Neural cell (in vitro differentiated cells): ENCODE data around the gene MRPL52.
"Not testable (repeated sequence)": the region's sequence is repeated elsewhere in the genome, so short reads cannot be mapped to it uniquely, and the experiment has no call there.

Experiments
- CTCF ChIP-seq: fragments of 450-650 bp; IDR thresholded peaks from 2 replicates; pipeline ENCODE4 v1.5.1; 2014; ENCODE audit warnings: antibody characterized with exemption, mild to moderate bottlenecking, moderate library complexity; ENCODE audit not compliant: poor library complexity, severe bottlenecking
- EP300 ChIP-seq: fragments of 450-650 bp; conservative IDR thresholded peaks from 2 replicates; pipeline ENCODE4 v1.6.1; 2014; ENCODE audit warnings: antibody characterized with exemption, mild to moderate bottlenecking, moderate library complexity; ENCODE audit not compliant: poor library complexity, severe bottlenecking
- EZH2 ChIP-seq: fragments of 200-600, 300-800 bp; shearing (Covaris generic), sonication (generic); IDR thresholded peaks from 2 replicates; pipeline ENCODE4 v1.6.1; 2014; ENCODE audit warnings: antibody characterized with exemption, low read length, borderline replicate concordance, mild to moderate bottlenecking; ENCODE audit not compliant: insufficient read depth, poor library complexity, severe bottlenecking
- POLR2AphosphoS5 ChIP-seq: IDR thresholded peaks from 2 replicates; pipeline ENCODE4 v1.6.1; 2012
- RAD21 ChIP-seq: fragments of 450-650 bp; conservative IDR thresholded peaks from 2 replicates; pipeline ENCODE4 v1.6.1; 2014; ENCODE audit warnings: antibody characterized with exemption, mild to moderate bottlenecking, moderate library complexity
- SMC3 ChIP-seq: fragments of 450-650 bp; conservative IDR thresholded peaks from 2 replicates; pipeline ENCODE4 v1.6.1; 2014; ENCODE audit warnings: antibody characterized with exemption, mild to moderate bottlenecking, moderate library complexity; ENCODE audit not compliant: poor library complexity
- TAF1 ChIP-seq: IDR thresholded peaks from 2 replicates; pipeline ENCODE4 v1.6.1; 2012; ENCODE audit warnings: low read depth
- TF ChIP-seq, protein P1 (sequence below): IDR thresholded peaks from 2 replicates; pipeline ENCODE4 v1.6.1; 2012; ENCODE audit warnings: borderline replicate concordance

DNA sequence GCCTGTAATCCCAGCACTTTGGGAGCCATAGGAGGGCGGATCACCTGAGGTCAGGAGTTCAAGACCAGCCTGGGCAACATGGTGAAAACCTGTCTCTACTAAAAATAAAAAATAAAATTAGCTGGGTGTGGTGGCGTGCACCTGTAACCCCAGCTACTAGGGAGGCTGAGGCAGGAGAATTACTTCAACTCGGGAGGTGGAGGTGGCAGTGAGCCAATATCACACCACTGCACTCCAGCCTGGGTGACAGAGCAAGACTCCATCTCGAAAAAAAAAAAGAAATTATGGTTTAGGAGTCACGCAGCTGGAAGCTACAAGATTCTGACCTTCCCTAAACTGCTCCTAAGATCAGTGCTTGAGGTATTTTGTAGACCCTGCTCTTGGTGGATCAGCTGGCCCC lies 36.1 kb upstream of the MRPL52 start:
- TF ChIP-seq CTCF, TAF1, POLR2AphosphoS5, EZH2, SMC3, EP300, RAD21: not testable (repeated sequence)
- TF ChIP-seq, protein P1, sequence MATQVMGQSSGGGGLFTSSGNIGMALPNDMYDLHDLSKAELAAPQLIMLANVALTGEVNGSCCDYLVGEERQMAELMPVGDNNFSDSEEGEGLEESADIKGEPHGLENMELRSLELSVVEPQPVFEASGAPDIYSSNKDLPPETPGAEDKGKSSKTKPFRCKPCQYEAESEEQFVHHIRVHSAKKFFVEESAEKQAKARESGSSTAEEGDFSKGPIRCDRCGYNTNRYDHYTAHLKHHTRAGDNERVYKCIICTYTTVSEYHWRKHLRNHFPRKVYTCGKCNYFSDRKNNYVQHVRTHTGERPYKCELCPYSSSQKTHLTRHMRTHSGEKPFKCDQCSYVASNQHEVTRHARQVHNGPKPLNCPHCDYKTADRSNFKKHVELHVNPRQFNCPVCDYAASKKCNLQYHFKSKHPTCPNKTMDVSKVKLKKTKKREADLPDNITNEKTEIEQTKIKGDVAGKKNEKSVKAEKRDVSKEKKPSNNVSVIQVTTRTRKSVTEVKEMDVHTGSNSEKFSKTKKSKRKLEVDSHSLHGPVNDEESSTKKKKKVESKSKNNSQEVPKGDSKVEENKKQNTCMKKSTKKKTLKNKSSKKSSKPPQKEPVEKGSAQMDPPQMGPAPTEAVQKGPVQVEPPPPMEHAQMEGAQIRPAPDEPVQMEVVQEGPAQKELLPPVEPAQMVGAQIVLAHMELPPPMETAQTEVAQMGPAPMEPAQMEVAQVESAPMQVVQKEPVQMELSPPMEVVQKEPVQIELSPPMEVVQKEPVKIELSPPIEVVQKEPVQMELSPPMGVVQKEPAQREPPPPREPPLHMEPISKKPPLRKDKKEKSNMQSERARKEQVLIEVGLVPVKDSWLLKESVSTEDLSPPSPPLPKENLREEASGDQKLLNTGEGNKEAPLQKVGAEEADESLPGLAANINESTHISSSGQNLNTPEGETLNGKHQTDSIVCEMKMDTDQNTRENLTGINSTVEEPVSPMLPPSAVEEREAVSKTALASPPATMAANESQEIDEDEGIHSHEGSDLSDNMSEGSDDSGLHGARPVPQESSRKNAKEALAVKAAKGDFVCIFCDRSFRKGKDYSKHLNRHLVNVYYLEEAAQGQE: not testable (repeated sequence)
